UCSD-AML1 (cell line): ENCODE results near the gene CFAP54.
"Not testable (repeated sequence)": the region's sequence is repeated elsewhere in the genome, so short reads cannot be mapped to it uniquely, and the experiment has no call there.

Experiments used
- DNase-seq: peaks from one replicate; lab custom pipeline; 2025; ENCODE audit not compliant: unreplicated experiment; lab: John Stamatoyannopoulos, UW

CFAP54 gene

GRCh38 chr12:96514328-96514727, 25.0 kb downstream of the CFAP54 start:
- DNase-seq: no peak

DNA sequence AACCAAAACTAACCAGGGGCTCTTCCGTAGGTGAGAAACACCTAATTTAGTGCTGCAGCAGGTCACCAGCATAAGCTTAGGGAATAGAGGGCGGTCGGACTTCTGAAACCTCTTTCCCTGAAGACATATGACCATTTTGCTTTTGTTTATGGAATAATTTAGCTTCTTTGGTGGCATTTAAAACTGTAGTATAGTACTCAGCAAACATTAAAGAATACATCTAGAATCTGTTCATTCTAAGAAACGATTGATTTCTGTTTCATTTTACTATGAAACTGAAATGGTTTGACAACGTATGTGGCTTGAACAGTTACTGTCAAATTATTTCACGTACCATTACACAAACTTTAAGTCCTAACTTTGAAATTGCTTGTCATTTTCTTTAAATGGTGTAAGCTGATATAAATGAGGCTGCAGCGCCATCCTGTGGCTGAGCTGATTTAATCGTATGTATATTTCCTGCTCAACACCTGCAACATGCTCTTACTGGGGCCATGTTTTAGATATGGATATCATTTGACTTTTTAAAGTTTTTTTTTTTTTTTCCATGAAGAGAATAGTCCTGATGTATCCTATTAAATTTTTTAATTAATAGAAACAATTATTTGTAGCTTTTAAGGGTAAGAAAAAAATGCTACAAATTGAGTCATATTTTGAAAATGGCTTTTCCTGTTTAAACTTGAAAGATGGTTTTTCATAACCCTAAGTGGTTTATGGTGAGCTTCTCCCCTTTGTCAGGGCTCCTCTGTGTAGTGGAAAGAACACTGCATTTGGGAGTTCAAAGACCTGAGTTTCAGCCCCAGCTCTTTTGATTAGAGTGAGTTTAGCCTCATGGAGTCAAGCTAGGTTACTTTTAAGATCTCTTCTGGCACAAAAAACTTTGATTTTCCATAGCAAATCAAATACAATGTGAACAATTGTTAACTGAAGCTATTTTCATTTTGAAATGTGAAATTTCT, 27.4 kb downstream of the CFAP54 start:
- peak; percentile 73 for DNase-seq

- no peak for DNase-seq
Measured at GRCh38 chr12:96520767-96521166, 31.4 kb downstream of the CFAP54 start.

DNA sequence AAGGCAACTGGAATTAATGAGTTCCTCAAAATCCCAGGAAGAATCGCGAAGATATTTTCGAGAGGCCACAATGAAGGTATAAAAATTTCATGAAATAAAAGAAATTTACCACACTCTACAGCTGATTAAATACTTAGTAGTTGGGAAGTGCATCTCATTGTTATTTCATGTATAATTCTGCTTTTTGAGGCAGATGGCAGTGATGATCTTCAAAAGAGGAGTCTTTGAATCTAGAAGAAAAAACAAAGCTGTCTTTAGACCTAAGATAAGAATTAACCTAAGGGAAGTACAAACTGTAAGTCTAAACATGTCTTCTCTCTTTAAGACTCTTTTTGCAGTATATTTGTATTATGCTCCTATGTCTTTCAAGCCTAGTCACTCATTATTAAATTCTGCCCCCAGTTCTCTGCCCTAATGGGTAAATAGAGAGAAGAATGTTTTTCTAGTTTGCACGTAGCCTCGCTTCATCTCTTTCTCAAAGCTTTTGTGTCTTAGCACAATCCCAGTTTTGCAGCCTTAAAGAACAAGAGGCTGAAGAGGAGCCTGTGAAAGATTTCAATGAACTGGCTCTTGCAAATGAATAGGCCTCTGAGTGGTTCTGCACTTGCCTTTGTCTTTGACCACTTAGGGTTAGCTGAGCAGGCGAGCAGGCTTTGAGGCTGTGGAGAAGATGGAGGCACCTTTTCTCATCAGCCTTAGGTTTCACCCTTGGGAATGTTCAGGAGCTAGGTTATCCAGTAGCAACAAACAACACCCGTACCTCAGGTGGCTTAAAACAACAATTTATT, 32.7 kb downstream of the CFAP54 start:
- no peak for DNase-seq

DNA sequence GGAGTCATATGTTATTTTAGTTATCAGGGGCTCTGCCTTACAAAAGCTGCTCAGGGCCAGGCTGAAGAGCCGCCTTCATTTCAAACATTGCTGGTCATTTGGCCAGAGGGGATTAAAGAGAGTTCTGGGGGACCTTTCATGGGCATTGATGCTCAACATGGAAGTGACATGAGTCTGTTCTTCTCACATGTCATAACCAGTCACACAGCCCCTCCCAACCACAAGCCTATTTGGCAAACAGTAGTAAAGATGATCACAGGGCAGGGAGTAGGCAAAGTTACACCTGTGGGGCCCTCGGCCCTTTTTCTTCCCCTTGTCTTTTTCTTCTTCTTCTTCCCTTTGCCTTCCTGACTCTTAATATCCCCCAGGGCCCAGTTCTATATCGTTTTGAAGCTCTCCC, 33.3 kb downstream of the CFAP54 start:
- no peak for DNase-seq

GRCh38 chr12:96526110-96526509, 36.7 kb downstream of the CFAP54 start:
- DNase-seq: no peak

GRCh38 chr12:96529912-96530311, 40.5 kb downstream of the CFAP54 start:
- no peak for DNase-seq

DNA sequence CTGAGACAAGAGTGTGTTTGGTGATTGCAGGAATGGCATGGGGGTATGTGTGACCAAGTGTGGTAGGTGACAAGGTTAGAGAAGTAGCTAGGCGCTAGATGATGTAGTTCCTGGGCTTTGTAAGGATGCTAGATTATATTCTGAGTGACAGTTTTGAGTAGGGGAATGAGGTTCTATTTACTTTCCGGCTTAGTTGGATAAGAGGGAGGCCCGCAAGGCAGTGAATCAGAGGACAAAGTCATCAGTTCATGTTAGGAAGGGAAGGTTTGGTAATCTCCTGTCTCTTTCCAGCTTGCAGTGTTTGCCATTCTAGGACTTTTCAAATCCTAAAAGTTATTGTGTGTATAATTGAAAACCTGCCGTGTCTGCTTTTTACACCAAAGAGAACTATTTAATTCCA, 45.0 kb downstream of the CFAP54 start:
- DNase-seq: no peak

- no peak for DNase-seq
Measured at GRCh38 chr12:96548384-96548783, 59.0 kb downstream of the CFAP54 start.

- no peak for DNase-seq
Measured at GRCh38 chr12:96549341-96549740, 60.0 kb downstream of the CFAP54 start.

DNA sequence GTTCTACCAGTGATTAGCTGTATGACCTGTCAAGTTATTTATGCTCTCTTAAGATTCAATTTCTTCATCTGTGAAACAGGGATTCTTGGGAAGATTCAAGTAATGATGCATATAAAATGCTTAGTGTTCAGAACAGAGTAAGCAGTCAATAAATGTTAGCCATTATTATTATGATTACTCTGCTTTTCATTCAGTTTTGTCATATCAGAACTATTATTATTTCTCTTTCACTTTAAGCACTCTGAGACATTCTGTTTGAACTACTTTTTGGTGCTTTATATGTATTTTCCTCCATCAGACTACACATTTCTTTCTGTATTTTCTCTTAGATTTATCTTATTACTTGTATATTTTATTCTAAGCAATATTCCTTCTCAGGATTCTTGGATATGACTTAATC, 81.2 kb downstream of the CFAP54 start:
- no peak for DNase-seq

GRCh38 chr12:96571101-96571862, 81.9 kb downstream of the CFAP54 start:
- no peak for DNase-seq

DNA sequence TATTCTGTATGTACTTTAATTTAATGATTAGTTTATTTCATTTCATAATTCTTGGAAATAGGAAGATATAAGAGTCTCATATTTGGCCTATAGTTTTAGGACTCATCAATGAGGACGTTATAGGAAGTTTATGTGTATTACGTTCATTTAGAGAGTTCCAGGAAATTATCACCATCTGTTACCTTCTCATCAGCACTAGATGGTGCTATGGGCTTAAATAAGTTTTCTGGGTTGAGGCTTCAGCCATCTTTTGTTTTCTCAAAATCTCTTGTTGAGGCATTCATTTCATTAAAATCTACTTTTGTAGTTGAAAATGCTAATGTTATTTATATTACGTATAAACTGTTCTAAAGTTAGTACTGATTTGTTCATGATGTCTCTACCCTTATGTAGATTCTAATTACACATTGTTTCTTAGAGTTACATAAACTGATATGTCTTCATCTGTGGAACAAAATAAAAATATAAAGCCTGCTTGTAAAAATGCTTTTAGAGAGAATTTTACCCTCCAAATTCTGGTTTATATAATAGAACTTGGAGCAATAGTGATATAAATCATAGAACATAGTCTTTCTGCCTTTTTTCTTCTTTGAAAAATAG, 89.2 kb downstream of the CFAP54 start:
- DNase-seq: no peak

GRCh38 chr12:96585977-96586376, 96.6 kb downstream of the CFAP54 start:
- no peak for DNase-seq

- DNase-seq: no peak
Measured at GRCh38 chr12:96587691-96588090, 98.3 kb downstream of the CFAP54 start.

- DNase-seq: no peak
Measured at GRCh38 chr12:96590970-96591369, 101.6 kb downstream of the CFAP54 start.

- DNase-seq: not testable (repeated sequence)
Measured at GRCh38 chr12:96604374-96604773, 115.0 kb downstream of the CFAP54 start.

GRCh38 chr12:96605684-96606083, 116.3 kb downstream of the CFAP54 start:
- DNase-seq: no peak

DNA sequence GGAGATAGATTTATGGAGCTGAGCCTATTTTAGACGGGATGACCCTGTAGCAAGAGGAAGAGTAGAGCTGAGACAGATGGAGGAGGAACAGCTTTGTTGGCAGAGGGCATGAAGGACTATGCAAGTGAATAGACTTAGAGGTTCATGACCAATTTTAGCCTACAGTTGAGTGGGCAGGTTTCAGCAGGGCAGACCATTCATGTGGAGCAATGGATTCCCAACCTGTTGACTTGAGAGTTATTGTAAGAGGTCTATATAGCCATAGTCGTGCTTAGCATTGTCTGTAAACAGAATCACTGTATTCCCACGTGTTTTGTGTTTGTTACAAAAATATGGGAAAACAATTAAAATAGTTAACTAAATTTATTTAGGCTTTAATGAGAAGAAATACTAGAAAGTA, 116.8 kb downstream of the CFAP54 start:
- no peak for DNase-seq

DNA sequence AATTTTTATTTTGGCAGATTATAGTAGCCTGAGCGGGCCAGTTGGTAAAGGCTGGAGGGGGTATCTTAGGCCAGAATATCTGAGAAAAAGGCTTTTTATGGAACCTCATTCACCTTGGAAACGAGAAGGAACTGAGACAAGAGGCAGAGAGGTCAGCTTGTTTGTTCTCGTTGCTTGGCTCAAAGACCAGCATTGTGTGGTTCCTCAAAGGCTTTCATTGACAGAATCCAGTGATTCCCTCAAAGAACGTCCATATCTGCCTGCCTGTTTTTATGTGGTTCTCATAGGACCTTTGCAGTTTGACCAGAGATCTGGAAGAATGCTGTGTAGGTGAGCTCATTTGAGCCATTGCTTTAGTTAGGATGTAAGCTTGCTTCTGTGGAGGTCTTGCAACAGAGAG, 117.3 kb downstream of the CFAP54 start:
- no peak for DNase-seq

GRCh38 chr12:96617178-96617577, 127.8 kb downstream of the CFAP54 start:
- no peak for DNase-seq
